Lower lobe of right lung (tissue), 2 donors: ENCODE measurements around the gene TBC1D32. TPM values are rescaled to one million over a fixed set of nuclear protein-coding genes. Genes with fewer than 3 reads are reported as not detected.
"Not testable (repeated sequence)": the region's sequence is repeated elsewhere in the genome, so short reads cannot be mapped to it uniquely, and the experiment has no call there.

Experiments used
- ATAC-seq, 2 donors: fragments of 200-7000 bp; cut with Tn5 transposase; one replicate each; pipeline ENCODE4 v1.9.1; 2020 to 2022; ENCODE audit warnings: mild to moderate bottlenecking in 2 of 2, moderate library complexity in 2 of 2
- DNase-seq: peaks from one replicate; pipeline ENCODE4 v3.0.0-alpha.2; 2020
- H3K27ac ChIP-seq: fragments of 200-600 bp; one replicate; pipeline ENCODE4 v1.8.0; 2022
- H3K27me3 ChIP-seq: fragments of 200-600 bp; one replicate; pipeline ENCODE4 v1.8.0; 2022; ENCODE audit warnings: low read depth
- H3K36me3 ChIP-seq: fragments of 200-600 bp; one replicate; pipeline ENCODE4 v1.8.0; 2022; ENCODE audit warnings: mild to moderate bottlenecking
- H3K4me1 ChIP-seq: fragments of 200-600 bp; one replicate; pipeline ENCODE4 v1.8.0; 2022
- H3K4me3 ChIP-seq: fragments of 200-600 bp; one replicate; pipeline ENCODE4 v1.8.0; 2022; ENCODE audit warnings: mild to moderate bottlenecking
- H3K9me3 ChIP-seq: fragments of 200-600 bp; one replicate; pipeline ENCODE4 v1.8.0; 2022
- CTCF ChIP-seq: fragments of 200-600 bp; IDR thresholded peaks from one replicate; pipeline ENCODE4 v1.8.0; 2022; ENCODE audit warnings: antibody characterized with exemption, mild to moderate bottlenecking
- intact Hi-C: fragments of 100-400 bp; cut with DNase I; formaldehyde crosslinking; loops from one replicate; pipeline ENCODE4 v1.11.0; 2022
- total RNA-seq: library from RNA; stranded (reverse); fragmentation: NEBNext Ultra II Directional; extraction: Animal tissue kit (Norgen Biotek cat#: 25700); gene quantifications from one replicate; pipeline ENCODE4 v1.2.1, GENCODE V29; 2021
- donor health status: DM: no; HTN: yes; CAD: no; lungs with severe emphysema.

Gene TBC1D32
- total RNA-seq, 1 donor from 2014 or later: 5.0 TPM

DNA sequence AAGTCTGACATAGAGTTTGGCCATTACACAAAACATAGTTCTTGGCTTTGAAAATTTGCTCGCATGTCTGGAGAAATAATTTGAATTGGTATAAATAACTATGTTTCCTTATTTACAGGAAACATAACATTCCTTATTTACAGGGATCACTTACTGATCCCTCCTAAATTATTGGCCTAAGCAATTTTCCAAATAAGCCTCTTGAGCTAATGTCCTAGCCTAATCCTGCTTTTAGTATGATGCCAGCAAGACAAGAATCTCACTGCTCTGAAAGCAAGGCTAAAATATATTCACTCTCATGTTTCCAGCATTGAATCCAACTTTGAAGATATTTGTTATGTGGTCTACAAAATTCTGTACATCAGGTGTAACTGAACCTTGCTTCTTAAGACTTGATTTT, 4.1 kb upstream of the TBC1D32 start:
- TF ChIP-seq CTCF: no peak
- H3K4me3 ChIP-seq: no peak overlapping the region
- H3K27ac ChIP-seq: no peak overlapping the region
- peaks cover 12% of the 10 kb centered on the region for H3K4me1 ChIP-seq
- intact Hi-C loops: no loop called here
- H3K36me3 ChIP-seq: no peaks in the 10 kb centered on the region
- DNase-seq (no peak), ATAC-seq (no peak)
- no peaks in the 10 kb centered on the region for H3K9me3 ChIP-seq
- H3K27me3 ChIP-seq: no peaks in the 10 kb centered on the region

- Histone ChIP-seq H3K4me3 (peak overlapping the region; percentile 82), H3K27me3 (no peaks in the 10 kb centered on the region), H3K36me3 (no peaks in the 10 kb centered on the region), H3K4me1 (peaks cover 12% of the 10 kb centered on the region), H3K27ac (peak overlapping the region; percentile 97), H3K9me3 (no peaks in the 10 kb centered on the region)
- intact Hi-C loops: no loop called here
- peak; percentile 1 to 7 for ATAC-seq
- no peak for TF ChIP-seq CTCF
- DNase-seq: no peak
Observed at GRCh38 chr6:121335087-121336008, 1.1 kb upstream of the TBC1D32 start.

DNA sequence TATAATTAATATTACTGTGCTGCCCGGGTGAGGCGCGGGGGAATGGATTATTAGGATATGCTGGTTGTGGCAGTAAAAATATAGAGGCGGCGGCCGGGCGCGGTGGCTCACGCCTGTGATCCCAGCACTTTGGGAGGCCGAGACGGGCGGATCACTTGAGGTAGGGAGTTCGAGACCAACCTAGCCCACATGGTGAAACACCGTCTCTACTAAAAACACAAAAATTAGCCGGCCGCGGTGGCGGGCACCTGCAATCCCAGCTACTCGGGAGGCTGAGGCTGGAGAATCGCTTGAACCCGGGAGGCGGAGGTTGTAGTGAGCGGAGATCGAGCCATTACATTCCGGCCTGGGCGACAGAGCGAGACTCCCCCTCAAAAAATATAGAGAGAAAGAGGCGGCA, 586 bp downstream of the TBC1D32 start:
- not testable (repeated sequence) for H3K9me3 ChIP-seq
- H3K27ac ChIP-seq: peak overlapping the region; percentile 97

DNA sequence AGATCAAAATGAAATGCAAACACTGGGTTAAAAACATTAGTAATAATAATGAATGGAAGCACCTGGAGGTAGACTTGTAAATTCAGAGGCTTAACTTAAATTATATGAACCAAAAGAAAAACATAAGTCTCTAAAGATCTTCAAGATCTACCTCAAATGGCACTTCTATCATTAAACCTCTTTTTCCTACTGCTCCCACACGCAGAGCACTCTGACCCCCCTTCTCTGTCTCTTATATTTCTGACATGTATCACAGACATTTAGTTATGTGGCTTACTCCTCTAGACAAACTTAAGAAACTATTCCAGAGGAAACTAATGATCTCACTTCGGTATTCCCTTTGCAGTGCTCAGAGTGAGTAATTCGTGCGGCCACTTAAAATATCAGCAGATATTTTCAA, 1.1 kb downstream of the TBC1D32 start:
- no peak for TF ChIP-seq CTCF
- intact Hi-C loops: no loop called here
- Histone ChIP-seq H3K4me3 (no peak overlapping the region), H3K27ac (no peak overlapping the region), H3K4me1 (peaks cover 12% of the 10 kb centered on the region), H3K27me3 (no peaks in the 10 kb centered on the region), H3K9me3 (no peaks in the 10 kb centered on the region), H3K36me3 (no peaks in the 10 kb centered on the region)
- DNase-seq (no peak), ATAC-seq (no peak)

More for the DNA sequence above, 586 bp downstream of the TBC1D32 start:
- intact Hi-C loops, H3K27me3 ChIP-seq, H3K36me3 ChIP-seq, ATAC-seq: not testable (repeated sequence)
- Histone ChIP-seq H3K4me3 (peak overlapping the region; percentile 82), H3K4me1 (peaks cover 12% of the 10 kb centered on the region)
- peak; percentile 43 for DNase-seq

GRCh38 chr6:121330516-121330915, 3.8 kb downstream of the TBC1D32 start:
- Histone ChIP-seq H3K36me3 (no peaks in the 10 kb centered on the region), H3K9me3 (no peaks in the 10 kb centered on the region), H3K4me1 (peaks cover 12% of the 10 kb centered on the region), H3K4me3 (no peak overlapping the region), H3K27me3 (no peaks in the 10 kb centered on the region), H3K27ac (no peak overlapping the region)
- intact Hi-C loops: no loop called here
- no peak for TF ChIP-seq CTCF
- DNase-seq (no peak), ATAC-seq (no peak)

GRCh38 chr6:121321282-121321681, 13.0 kb downstream of the TBC1D32 start:
- Histone ChIP-seq H3K27ac (no peak overlapping the region), H3K27me3 (no peaks in the 10 kb centered on the region), H3K4me3 (no peak overlapping the region), H3K4me1 (no peaks in the 10 kb centered on the region), H3K9me3 (no peaks in the 10 kb centered on the region), H3K36me3 (peaks cover 5% of the 10 kb centered on the region)
- no peak for ATAC-seq
- DNase-seq: no peak
- intact Hi-C loops: no loop called here
- TF ChIP-seq CTCF: no peak
